Measurements from ENCODE around the gene SOX6. TPM values are rescaled to one million over a fixed set of nuclear protein-coding genes. Genes with fewer than 3 reads are reported as not detected.
A peak's percentile ranks its signal among the peaks of the same experiment; 100 is the strongest.

Gene SOX6
- total and polyA plus RNA-seq, 2 of the 13 experiments (the other 11 are each of a cell fraction or from before 2014, with no cell fraction given) = 2.6 to 11.2 TPM

DNA sequence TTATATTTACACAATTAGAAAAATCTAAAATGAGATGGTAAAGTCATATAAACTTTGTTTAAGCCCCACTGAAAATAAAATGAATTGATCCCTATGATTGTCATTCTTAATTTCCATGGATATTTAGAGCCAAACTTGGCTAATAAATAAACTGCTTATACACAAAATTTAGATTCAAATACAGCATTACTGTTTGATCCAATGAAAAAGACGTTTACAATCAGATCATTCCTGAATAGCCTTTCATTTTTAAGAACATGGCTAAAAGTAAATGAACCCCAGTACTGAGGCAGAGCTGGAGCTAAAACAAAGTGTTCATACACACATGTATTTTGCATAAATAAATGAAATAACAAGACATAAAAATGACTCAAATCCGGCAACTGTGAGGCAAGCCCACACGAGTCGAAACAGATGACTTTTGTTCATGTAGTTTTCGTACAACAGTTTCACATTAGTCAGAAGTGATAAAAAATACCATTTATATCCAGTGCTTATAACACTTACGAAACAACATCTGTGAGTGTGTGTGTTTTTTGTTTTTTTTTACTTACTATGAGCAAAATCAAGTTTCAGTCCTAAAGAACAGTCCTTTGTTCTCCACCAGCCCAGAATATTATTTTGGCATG is 386.5 kb downstream of the SOX6 start:
- Histone ChIP-seq H4K20me1 (ENCODE audit: insufficient read depth, low read length) (no peaks in the 10 kb centered on the region), H3K9ac (ENCODE audit: insufficient read depth, low read depth, low read length) (no peak overlapping the region), H3K36me3 (replicated peaks in 1 of 2; ENCODE audit: control insufficient read depth in 1 of 2, insufficient read depth in 2 of 2, low read length in 2 of 2) (no peaks in the 10 kb centered on the region), H3K4me3 (replicated peaks in 1 of 3; ENCODE audit: insufficient read depth in 1 of 3, low read depth in 2 of 3, low read length in 3 of 3) (no peak overlapping the region), H2AFZ (ENCODE audit: low read length) (no peak overlapping the region), H3K79me2 (ENCODE audit: insufficient read depth, low read length) (no peaks in the 10 kb centered on the region), H3K9me3 (ENCODE audit: low read length) (no peaks in the 10 kb centered on the region), H3K4me2 (ENCODE audit: low read depth, low read length) (peak overlapping the region; percentile 42; the same call in 1 of the 2 replicates), H3K27me3 (ENCODE audit: control insufficient read depth in 1 of 2, insufficient read depth in 2 of 2, low read length in 2 of 2) (no peaks in the 10 kb centered on the region), H3K4me1 (ENCODE audit: insufficient read depth, low read length) (0 out of 2 replicates have a peak, but pooled peaks cover 24% of the 10 kb centered on the region), H3K27ac (ENCODE audit: extremely low read length, insufficient read depth, low read length) (no peak overlapping the region)
- no peak for TF ChIP-seq MYC (CRISPR knock-in tag; IDR thresholded peaks at IDR 0.05; ENCODE audit: borderline replicate concordance)
- TF ChIP-seq ZNF746 (CRISPR knock-in tag; IDR thresholded peaks at IDR 0.05) = no peak
- no peak for TF ChIP-seq ELF4 (CRISPR knock-in tag; IDR thresholded peaks at IDR 0.05; ENCODE audit: borderline replicate concordance)
- FAIRE-seq (no peak), ATAC-seq (no peak), DNase-seq (ENCODE audit: low spot score) (no peak)
- in situ Hi-C loops (cut with HindIII; ENCODE audit: extremely low pct_ligation_motif_present, low pct_unique_long_range_greater_than_20kb) (no loop called here), intact Hi-C loops (cut with micrococcal nuclease; ENCODE audit: unreplicated experiment) (no loop called here)
- POLR2A ChIA-PET = no interaction called here
- 65% methylated on average over 6 of the region's 6 CpGs for WGBS (ENCODE audit: low lambda C conversion rate)
- BruUV-seq (replicated peaks) = no TSS peak
- CTCF ChIA-PET (ENCODE audit: low intra/inter-chr PET ratio, low total read pairs) = no interaction called here

DNA sequence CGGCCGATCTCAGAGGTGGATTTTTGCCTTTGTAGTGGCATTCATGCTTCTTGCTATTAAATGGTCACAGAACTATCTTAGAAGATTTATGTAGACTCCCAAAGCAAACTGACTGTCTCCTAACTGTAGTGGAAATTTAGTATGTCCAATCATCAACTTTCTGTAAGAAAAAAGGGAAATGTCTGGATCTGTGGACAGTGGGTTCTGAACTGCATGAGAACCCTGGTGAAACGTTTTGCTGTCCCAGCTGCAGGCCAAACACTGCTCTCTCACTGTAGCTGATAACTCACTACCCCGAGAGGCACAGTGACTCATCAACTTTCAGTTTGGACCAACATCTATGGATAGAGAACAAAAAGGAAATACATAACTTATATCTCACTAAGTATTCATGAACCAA is 387.1 kb downstream of the SOX6 start:
- Histone ChIP-seq H3K36me3 (replicated peaks in 1 of 2; ENCODE audit: control insufficient read depth in 1 of 2, insufficient read depth in 2 of 2, low read length in 2 of 2) (no peaks in the 10 kb centered on the region), H4K20me1 (ENCODE audit: insufficient read depth, low read length) (no peaks in the 10 kb centered on the region), H3K79me2 (ENCODE audit: insufficient read depth, low read length) (no peaks in the 10 kb centered on the region), H3K27me3 (ENCODE audit: control insufficient read depth in 1 of 2, insufficient read depth in 2 of 2, low read length in 2 of 2) (no peaks in the 10 kb centered on the region), H3K9me3 (ENCODE audit: low read length) (no peaks in the 10 kb centered on the region), H3K27ac (ENCODE audit: extremely low read length, insufficient read depth, low read length) (no peak overlapping the region), H3K9ac (ENCODE audit: insufficient read depth, low read depth, low read length) (no peak overlapping the region), H3K4me3 (replicated peaks in 1 of 3; ENCODE audit: insufficient read depth in 1 of 3, low read depth in 2 of 3, low read length in 3 of 3) (no peak overlapping the region), H3K4me1 (ENCODE audit: insufficient read depth, low read length) (0 out of 2 replicates have a peak, but pooled peaks cover 24% of the 10 kb centered on the region), H2AFZ (ENCODE audit: low read length) (no peak overlapping the region), H3K4me2 (ENCODE audit: low read depth, low read length) (peak overlapping the region; percentile 42)
- WGBS (ENCODE audit: low lambda C conversion rate) = 27% methylated on average over 4 of the region's 4 CpGs
- intact Hi-C loops (cut with micrococcal nuclease; ENCODE audit: unreplicated experiment) = no loop called here
- DNase-seq (ENCODE audit: low spot score) (peak; percentile 43), ATAC-seq (peak; percentile 85), FAIRE-seq (peak; percentile 47)
- POLR2A ChIA-PET = no interaction called here
- in situ Hi-C loops (cut with HindIII; ENCODE audit: extremely low pct_ligation_motif_present, low pct_unique_long_range_greater_than_20kb) = no loop called here
- no TSS peak for BruUV-seq (replicated peaks)
- CTCF ChIA-PET (ENCODE audit: low intra/inter-chr PET ratio, low total read pairs) = no interaction called here
- TF ChIP-seq, protein P1, sequence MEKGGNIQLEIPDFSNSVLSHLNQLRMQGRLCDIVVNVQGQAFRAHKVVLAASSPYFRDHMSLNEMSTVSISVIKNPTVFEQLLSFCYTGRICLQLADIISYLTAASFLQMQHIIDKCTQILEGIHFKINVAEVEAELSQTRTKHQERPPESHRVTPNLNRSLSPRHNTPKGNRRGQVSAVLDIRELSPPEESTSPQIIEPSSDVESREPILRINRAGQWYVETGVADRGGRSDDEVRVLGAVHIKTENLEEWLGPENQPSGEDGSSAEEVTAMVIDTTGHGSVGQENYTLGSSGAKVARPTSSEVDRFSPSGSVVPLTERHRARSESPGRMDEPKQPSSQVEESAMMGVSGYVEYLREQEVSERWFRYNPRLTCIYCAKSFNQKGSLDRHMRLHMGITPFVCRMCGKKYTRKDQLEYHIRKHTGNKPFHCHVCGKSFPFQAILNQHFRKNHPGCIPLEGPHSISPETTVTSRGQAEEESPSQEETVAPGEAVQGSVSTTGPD (CRISPR knock-in tag; IDR thresholded peaks at IDR 0.05) = no peak
- no peak for TF ChIP-seq TMF1 (CRISPR knock-in tag; IDR thresholded peaks at IDR 0.05; ENCODE audit: low read depth)
- no peak for TF ChIP-seq ATF7 (IDR thresholded peaks at IDR 0.05)
- TF ChIP-seq ATF7 (CRISPR knock-in tag; IDR thresholded peaks at IDR 0.05) = no peak
- TF ChIP-seq RELA (CRISPR knock-in tag; IDR thresholded peaks at IDR 0.05) = no peak
- TF ChIP-seq, protein P2, sequence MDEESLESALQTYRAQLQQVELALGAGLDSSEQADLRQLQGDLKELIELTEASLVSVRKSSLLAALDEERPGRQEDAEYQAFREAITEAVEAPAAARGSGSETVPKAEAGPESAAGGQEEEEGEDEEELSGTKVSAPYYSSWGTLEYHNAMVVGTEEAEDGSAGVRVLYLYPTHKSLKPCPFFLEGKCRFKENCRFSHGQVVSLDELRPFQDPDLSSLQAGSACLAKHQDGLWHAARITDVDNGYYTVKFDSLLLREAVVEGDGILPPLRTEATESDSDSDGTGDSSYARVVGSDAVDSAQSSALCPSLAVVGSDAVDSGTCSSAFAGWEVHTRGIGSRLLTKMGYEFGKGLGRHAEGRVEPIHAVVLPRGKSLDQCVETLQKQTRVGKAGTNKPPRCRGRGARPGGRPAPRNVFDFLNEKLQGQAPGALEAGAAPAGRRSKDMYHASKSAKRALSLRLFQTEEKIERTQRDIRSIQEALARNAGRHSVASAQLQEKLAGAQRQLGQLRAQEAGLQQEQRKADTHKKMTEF (CRISPR knock-in tag; IDR thresholded peaks at IDR 0.05) = no peak
- TF ChIP-seq MAFG (CRISPR knock-in tag; IDR thresholded peaks at IDR 0.05) = peak; percentile 89
- TF ChIP-seq TCF7 (IDR thresholded peaks at IDR 0.05; ENCODE audit: low read depth) = no peak
- no peak for TF ChIP-seq ZNF350 (CRISPR knock-in tag; IDR thresholded peaks at IDR 0.05; ENCODE audit: borderline replicate concordance, low read depth)
- no peak for TF ChIP-seq MYNN (CRISPR knock-in tag; IDR thresholded peaks at IDR 0.05; ENCODE audit: low read depth)
- peak; percentile 64 to 81 for TF ChIP-seq MAFK (conservative IDR thresholded peaks at IDR 0.05 in 1 of 2, IDR thresholded peaks at IDR 0.05 in 1 of 2; ENCODE audit: low read length in 2 of 2)
- TF ChIP-seq FOSL2 (CRISPR knock-in tag; IDR thresholded peaks at IDR 0.05) = peak; percentile 77
- no peak for TF ChIP-seq ZNF432 (CRISPR knock-in tag; IDR thresholded peaks at IDR 0.05; ENCODE audit: borderline replicate concordance)
